Mammary epithelial cell (primary cell): ENCODE results near the gene MDGA2.

ENCODE experiments used
- EZH2 ChIP-seq: IDR thresholded peaks from 2 replicates; pipeline ENCODE4 v1.6.1; 2012; ENCODE audit warnings: low read length, inconsistent platforms, borderline replicate concordance
- TF ChIP-seq, protein P1 (sequence below), 2 donors: IDR thresholded peaks in 1 of 2; conservative IDR thresholded peaks in 1 of 2; 2 replicates each; pipeline ENCODE4 v1.5.1; 2011 to 2012; ENCODE audit warnings: inconsistent platforms in 2 of 2, low read length in 2 of 2, mild to moderate bottlenecking in 2 of 2, control low read depth in 1 of 2, low read depth in 1 of 2; ENCODE audit not compliant: insufficient read depth in 1 of 2; ENCODE audit errors: extremely low read depth in 1 of 2

DNA sequence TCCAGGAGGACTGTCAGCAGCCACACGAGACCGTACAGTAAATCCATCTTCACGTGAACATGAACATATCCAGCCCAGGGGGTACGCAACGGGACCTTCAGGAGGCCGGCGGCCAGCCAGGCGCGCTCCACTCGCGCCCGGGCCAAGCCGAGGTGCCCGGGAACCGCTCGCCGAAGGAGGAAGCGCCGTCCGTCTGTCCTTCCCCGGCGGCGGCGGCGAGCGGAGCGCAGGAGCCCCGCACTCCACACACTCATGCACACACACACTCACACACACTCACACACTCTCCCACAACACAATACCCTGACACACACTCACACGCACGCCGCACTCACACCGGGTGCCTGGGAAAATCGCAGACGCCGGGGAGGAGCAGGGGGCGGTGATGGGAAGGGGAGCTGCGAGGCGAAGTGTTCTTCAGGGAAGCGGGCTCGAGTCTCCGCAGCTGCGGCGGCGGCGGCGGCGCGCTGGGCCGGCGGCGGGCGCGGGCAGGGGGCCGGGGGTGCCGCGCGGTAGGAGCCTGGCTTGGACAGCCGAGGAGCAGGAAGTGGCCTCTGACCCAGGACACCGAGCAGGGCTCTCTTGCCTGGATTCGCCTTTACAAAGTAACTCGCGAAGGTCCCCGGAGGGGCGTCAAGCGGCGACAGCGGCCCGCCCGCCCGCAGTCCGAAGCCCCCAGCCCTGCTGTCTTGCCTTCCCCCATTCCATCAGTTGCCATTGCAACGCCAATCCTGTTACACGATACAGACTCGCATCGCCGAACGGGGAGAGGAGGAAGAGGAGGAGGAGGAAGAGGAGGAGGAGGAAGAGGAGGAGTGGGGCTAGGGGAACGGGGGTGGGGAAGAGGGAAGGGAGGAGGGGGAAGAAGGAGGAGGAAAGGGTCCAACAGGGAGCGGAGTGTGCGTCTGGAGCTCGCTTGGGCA is 601 bp downstream of the MDGA2 start:
- TF ChIP-seq, protein P1, sequence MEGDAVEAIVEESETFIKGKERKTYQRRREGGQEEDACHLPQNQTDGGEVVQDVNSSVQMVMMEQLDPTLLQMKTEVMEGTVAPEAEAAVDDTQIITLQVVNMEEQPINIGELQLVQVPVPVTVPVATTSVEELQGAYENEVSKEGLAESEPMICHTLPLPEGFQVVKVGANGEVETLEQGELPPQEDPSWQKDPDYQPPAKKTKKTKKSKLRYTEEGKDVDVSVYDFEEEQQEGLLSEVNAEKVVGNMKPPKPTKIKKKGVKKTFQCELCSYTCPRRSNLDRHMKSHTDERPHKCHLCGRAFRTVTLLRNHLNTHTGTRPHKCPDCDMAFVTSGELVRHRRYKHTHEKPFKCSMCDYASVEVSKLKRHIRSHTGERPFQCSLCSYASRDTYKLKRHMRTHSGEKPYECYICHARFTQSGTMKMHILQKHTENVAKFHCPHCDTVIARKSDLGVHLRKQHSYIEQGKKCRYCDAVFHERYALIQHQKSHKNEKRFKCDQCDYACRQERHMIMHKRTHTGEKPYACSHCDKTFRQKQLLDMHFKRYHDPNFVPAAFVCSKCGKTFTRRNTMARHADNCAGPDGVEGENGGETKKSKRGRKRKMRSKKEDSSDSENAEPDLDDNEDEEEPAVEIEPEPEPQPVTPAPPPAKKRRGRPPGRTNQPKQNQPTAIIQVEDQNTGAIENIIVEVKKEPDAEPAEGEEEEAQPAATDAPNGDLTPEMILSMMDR (conservative IDR thresholded peaks at IDR 0.05 in 1 of 2, IDR thresholded peaks at IDR 0.05 in 1 of 2; ENCODE audit: extremely low read depth in 1 of 2, insufficient read depth in 1 of 2, low read depth in 1 of 2, low read length in 2 of 2), result no peak
- no peak for TF ChIP-seq EZH2
